GM18951 (cell line): Measurements from ENCODE around the gene SMC4.
"Not testable (repeated sequence)": the region's sequence is repeated elsewhere in the genome, so short reads cannot be mapped to it uniquely, and the experiment has no call there.

Source experiments
- POLR2A ChIP-seq: IDR thresholded peaks from 4 replicates; pipeline ENCODE4 v1.6.1; 2011; ENCODE audit warnings: mild to moderate bottlenecking; ENCODE audit not compliant: insufficient read length, insufficient read depth; ENCODE audit errors: extremely low read depth
- in situ Hi-C: fragments of 300-500 bp; cut with MboI; formaldehyde crosslinking; loops from one replicate; pipeline ENCODE4 v1.12.0; 2022; ENCODE audit warnings: low sequenced_read_pairs, mixed read lengths, inconsistent platforms; ENCODE audit not compliant: unreplicated experiment

The SMC4 gene

DNA sequence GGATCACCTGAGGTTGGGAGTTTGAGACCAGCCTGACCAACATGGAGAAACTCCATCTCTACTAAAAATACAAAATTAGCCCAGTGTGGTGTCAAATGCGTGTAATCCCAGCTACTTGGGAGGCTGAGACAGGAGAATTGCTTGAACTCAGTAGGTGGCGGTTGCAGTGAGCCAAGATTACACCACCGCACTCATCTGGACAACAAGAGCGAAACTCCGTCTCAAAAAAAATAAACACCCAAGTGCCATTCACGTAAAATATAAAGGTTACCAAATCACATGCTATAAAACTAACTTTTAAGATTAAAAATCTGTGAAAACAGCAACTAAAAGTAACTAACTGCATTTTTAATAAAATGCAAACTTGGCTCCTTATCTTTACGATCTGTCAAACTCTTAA lies 41.2 kb downstream of the SMC4 start:
- in situ Hi-C loops, result no loop called here
- no peak for TF ChIP-seq POLR2A

DNA sequence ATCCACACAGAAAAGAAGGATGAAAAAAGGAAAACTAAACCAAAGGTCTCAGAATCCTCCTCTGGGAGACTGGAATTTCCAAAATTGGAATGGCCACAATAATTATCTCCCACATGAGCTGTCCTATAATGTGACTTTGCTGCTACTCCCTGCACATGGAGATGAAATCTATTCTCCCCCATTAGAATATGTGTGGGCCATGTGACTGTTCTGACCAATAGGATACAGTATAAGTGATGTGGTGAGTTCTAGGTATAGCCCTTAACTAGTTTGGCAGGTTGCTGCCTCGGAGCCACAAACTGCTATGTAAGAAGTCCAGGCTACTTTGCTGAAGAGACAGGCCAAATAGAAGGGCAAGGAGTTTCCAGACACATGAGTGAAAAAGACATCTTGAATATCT lies 45.0 kb downstream of the SMC4 start:
- in situ Hi-C loops, result no loop called here

DNA sequence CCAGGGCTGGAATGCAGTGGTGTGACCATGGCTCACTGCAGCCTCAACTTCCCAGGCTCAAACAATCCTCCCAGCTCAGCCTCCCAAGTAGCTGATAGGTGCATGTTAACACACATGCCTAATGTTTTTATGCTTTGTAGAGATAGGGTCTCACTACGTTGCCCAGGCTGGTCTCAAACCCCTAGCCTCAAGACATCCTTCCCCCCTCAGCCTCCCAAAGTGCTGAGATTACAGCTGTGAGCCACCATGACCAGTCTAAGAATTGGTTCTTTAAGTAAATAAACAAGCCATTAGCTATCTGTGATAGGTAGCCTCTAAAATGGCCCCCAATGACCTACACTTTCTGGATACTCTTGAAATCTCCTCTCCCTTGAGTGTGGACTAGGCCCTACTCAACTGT lies 46.4 kb downstream of the SMC4 start:
- in situ Hi-C loops, result no loop called here
- TF ChIP-seq POLR2A, result no peak

More for the DNA sequence above, 45.0 kb downstream of the SMC4 start:
- no peak for TF ChIP-seq POLR2A

DNA sequence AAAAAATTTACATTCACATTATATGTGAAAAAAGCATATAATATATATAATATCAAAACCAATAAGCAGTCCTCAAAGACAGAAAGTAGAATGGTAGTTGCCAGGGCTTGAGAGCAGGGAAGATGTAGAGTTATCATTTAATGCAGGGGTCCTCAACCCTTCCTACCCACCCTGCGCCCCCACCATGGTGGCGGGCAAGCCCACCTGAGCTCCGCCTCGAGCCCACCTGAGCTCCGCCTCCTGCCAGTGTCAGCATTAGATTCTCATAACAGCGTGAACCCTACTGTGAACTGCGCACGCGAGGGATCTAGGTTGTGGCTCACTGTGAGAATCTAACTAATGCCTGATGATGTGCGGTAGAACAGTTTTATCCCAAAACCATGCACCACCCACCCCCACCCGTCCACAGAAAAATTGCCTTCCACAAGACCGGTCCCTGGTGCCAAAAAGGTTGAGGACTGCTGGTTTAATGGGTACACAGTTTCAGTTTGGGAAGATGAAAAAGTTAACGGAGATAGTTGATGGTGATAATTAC lies 47.1 kb downstream of the SMC4 start:
- no peak for TF ChIP-seq POLR2A

DNA sequence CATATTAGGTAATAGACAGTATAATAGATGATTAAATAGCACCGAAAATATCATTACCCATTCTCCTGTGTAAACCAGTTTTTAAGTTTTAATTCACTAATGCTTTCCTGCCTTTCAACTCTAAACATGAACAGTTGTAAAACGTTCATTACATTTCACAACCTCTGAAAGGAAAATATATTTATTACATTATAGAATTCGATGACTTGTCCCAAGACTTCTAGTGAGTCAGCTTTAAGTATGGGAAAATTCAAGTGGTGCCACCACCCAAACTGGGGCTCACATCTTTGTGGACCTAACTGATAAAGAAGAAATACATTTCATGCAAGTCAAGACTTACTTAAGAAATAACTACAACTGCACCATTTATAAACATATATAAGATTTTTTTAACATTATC lies 48.1 kb downstream of the SMC4 start:
- no peak for TF ChIP-seq POLR2A
- in situ Hi-C loops, result no loop called here

More for the DNA sequence above, 47.1 kb downstream of the SMC4 start:
- in situ Hi-C loops, result no loop called here

DNA sequence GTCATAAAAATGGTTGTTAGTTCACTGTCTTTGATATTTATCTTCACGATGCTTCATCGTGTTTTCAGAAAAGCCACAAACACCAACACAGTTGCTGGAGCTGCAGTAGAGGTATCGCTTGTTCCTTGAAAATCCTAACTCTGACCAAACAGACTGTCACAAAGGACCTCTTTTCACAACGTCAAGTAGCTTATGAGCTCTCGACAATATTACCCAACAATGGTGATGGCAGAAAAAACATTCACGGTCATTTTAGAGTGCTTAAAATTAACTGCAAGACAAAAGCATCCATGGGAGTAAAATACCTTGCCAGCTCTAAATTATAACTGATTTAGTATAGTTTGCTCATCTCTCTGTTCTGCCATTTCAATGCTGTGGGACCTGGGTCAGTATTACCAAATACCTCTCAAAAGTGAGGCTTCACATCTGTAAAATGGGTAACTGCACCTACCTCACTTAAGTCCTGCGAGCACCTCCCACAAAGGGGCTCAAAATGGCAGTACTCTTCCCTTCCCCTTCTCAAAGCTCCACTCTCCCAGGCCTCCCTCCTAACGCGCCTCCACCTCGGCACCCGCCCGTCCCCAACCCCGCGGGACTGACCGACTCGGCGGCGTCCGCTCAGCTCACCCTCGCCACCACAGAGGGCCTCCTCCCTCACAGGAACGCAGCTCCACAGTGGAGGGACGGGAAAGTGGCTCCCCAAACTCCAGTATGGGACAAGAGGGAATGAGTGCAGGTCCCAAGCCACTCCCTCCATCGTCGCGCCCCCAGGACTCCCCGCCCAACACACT lies 49.6 kb downstream of the SMC4 start:
- in situ Hi-C loops, result no loop called here
- no peak for TF ChIP-seq POLR2A

DNA sequence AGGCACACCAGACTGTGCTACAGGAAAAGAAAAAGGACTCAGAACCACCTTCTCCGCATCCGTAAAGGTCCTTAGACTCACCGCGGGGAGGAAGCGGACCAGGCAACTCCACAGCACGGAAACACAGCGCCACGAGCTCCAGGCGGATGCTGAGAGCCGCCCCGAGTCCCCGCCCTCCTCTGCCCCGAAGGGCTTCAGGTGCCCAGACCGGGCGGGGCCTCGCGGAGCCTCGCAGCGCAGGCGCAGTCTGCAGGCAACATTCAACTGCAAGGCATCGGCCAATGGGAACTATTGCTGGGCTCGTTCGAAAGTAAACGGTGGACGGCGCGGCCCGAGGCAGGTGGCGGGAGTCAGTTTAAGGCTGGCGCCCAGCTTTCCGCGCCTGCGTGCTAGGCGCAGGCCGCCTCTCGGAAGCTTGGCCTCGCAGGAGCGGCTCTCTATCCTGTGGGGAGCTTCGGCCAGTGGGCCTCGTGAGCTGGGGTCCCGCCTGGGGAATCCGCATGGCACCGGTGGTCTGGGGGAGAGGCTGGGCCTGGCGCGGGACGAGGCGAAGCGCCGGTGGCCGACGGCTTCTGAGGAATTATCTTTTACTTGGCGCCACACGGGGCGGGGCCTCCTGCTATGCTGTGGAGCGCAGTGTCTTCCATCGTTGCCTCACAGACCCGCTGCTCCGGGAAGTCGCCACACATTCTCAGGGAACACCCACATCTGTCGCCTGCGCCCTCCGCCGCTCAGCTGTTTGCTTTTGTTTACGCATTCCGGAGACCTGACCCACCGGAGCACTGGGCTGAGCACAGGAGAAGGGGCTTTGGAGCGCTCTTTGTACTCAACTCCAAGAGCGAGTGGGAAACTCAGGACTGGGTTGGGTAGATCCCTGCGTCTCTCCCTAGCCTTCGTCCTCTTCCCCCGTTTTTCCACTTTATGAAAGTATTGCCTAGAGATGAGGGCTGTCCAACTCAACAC lies 50.5 kb downstream of the SMC4 start, which contains the start of gene TRIM59:
Gene TRIM59, minus strand, starts transcription at position 151 of the 963 bp plus-strand sequence. CDS start 10,603 bp downstream, outside the sequence.
- TF ChIP-seq POLR2A, result peak; percentile 91
- in situ Hi-C loops, result no loop called here

DNA sequence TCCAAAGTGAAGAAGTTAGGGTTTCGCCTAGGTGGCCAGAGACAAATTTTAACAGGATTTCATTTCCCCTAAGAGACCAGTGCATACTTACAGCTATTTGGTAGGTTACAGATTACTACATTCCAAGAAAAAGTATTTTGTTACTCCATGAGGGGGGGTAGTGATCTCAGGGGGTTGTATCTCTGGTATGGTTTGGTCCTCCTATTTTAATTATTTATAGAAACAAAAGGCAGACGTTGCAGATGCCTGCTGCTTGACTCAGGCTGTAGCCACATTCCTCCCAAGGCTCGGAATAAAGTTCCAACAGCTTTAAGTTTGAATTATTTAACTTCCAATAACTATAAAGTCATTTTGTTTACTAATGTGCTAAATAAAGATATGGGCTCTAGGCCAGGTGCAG lies 51.4 kb downstream of the SMC4 start:
- in situ Hi-C loops, result no loop called here
- no peak for TF ChIP-seq POLR2A

DNA sequence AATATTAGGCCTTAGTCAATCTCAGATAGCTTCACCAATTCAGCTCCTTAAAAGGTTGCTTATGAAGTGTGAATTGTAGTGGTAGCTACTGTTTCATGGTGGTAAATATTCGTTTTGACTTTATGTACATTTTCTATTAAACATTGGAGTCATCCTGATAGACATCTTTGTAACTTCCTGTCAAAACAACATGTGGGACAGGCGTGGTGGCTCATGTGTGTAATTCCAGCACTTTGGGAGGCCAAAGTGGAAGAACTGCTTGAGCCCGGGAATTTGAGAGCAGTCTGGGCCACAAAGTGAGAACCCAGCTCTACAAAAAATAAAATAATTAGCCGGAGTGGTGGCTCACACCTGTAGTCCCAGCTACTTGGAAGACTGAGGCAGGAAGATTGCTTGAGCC lies 52.2 kb downstream of the SMC4 start:
- TF ChIP-seq POLR2A, result no peak
- in situ Hi-C loops, result no loop called here

DNA sequence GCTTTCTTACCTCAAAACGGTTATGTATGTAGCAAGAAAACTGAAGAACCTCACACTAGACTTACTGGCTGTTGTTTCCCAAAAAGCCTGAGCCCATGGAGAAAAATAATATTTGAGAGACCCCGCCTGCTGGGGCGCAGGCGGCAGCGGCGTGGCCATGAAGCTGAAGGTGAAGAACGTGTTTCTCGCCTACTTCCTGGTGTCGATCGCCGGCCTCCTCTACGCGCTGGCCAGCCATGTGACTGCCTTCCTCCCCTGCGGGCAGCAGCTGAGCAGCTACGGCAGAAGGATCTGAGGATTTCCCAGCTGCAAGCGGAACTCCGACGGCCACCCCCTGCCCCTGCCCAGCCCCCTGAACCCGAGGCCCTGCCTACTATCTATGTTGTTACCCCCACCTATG lies 52.8 kb downstream of the SMC4 start:
- in situ Hi-C loops, result not testable (repeated sequence)

DNA sequence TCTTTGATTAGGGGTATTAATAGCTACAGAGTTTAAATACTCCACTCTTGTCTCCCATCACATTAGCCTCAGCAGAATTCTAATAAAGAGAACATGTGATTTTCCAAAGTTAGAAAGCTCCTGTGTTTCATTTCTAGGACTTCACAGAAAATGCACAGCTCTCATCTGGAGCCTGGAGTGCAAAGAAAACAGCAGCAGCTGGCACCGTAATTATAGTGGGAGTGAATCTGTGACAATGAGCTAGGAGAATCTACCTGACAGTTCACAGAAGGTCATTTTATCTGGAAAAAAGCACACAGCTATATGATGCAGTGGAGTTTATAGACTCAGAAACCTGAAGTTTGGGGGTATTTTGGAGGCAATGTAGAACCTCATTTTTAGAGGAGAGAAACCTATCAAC lies 55.5 kb downstream of the SMC4 start:
- no peak for TF ChIP-seq POLR2A
- in situ Hi-C loops, result no loop called here

DNA sequence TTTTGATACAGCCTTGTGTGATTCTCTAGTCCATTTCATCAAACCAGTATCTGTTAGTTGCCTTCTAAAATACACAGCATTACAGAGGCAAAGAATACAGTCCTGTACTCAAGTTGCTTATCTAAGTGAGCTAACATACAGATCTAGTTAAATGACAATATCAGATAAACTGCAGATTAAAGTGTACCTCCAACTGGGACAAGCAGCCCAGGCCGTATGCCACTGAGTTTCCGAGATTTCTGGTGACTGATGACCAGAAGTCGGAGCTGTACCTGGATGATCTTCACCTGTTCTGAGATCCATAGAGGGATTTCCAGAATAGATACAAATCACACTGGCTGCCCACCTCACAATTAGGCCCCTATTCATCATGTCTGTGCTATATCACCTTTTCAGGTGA lies 56.4 kb downstream of the SMC4 start:
- in situ Hi-C loops, result no loop called here
- TF ChIP-seq POLR2A, result no peak

DNA sequence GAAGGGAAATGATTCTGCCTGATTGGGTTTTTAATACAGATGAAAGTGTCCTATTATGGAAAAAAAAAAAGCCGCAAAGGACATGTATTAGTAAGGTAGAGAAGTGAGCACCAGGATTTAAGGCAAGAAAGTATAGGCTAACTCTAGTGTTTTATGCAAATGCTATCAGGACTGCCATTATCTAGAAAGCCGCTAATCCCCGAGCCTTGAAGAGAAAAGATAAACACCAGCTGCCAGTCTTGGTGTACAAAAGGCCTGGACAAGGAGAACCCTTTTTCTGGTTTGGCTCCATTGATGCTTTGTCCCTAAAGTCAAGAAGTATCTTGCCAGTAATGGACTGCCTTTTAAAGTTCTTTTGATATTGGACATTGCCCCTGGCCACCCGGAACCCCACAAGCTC lies 58.7 kb downstream of the SMC4 start:
- in situ Hi-C loops, result no loop called here
- no peak for TF ChIP-seq POLR2A

DNA sequence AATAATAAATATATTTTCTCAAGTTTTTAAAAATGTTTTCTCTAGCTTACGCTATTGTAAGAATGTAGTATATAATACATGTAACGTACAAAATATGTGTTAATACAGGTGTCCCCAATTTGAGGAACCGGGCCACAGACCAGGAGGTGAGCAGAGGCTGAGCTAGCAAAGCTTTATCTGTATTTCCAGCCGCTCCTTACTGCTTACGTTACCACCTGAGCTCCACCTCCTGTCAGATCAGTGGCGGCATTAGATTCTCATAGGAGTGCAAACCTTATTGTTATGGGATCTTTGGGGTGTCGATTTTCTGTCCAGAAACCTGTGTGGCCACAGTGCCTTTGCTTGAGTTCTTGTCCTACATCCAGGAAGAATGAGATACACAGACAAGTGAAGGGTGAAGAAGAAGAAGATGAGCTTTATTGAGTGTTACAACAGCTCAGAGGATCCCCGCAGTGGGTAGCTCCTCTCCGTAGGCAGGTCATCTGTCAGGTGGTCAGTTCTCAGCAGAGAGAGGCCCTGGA lies 60.1 kb downstream of the SMC4 start:
- in situ Hi-C loops, result no loop called here

More for the DNA sequence above, 60.1 kb downstream of the SMC4 start:
- TF ChIP-seq POLR2A, result no peak
